Vagina (tissue), 2 donors: ENCODE results near the gene ZNF638.

Source experiments
- CTCF ChIP-seq, 3 experiments: fragments of 450-650 bp in 2 of 3; fragments of 200-600 bp in 1 of 3; sonication (generic) in 1 of 3; IDR thresholded peaks; one replicate each; pipeline ENCODE4 v1.5.1; 2017 to 2019; ENCODE audit warnings: antibody characterized with exemption in 3 of 3, mild to moderate bottlenecking in 2 of 3, moderate library complexity in 2 of 3
- POLR2AphosphoS5 ChIP-seq, 2 donors: sonication (generic); formaldehyde crosslinking; IDR thresholded peaks; one replicate each; pipeline ENCODE4 v1.9.0; 2017; ENCODE audit warnings: antibody characterized with exemption in 2 of 2, mild to moderate bottlenecking in 2 of 2, low read depth in 1 of 2; ENCODE audit not compliant: insufficient read depth in 1 of 2

GRCh38 chr2:71348302-71348701 is 16.7 kb downstream of the ZNF638 start:
- TF ChIP-seq CTCF (IDR thresholded peaks at IDR 0.05) (no peak), POLR2AphosphoS5 (IDR thresholded peaks at IDR 0.05; ENCODE audit: insufficient read depth in 1 of 2, low read depth in 1 of 2) (no peak)
